Tibial artery (tissue), 4 donors: Measurements from ENCODE around the gene ATF7IP2.
A peak's percentile ranks its signal among the peaks of the same experiment; 100 is the strongest.
"Not testable (repeated sequence)": the region's sequence is repeated elsewhere in the genome, so short reads cannot be mapped to it uniquely, and the experiment has no call there.

Experiments
- DNase-seq, 2 donors: peaks; one replicate each; pipeline ENCODE4 v3.0.0-alpha.2; 2019
- H3K27ac ChIP-seq, 2 donors: fragments of 200-600 bp; sonication (generic) in 1 of 2; 1 replicate in 1 of 2; 2 replicates in 1 of 2; pipeline ENCODE4 v1.5.1; 2018 to 2019; ENCODE audit warnings: mild to moderate bottlenecking in 1 of 2
- H3K27me3 ChIP-seq, 2 donors: fragments of 200-600 bp; sonication (generic) in 1 of 2; one replicate each; pipeline versions ENCODE4 v1.5.1 to v1.6.0; 2016 to 2019
- H3K36me3 ChIP-seq, 3 donors: fragments of 200-600 bp; sonication (generic) in 2 of 3; one replicate each; pipeline ENCODE4 v1.5.1; 2016 to 2019; ENCODE audit warnings: mild to moderate bottlenecking in 2 of 3
- H3K4me1 ChIP-seq, 4 donors: fragments of 200-600 bp; sonication (generic) in 2 of 4; 1 replicate in 3 of 4; 2 replicates in 1 of 4; pipeline ENCODE4 v1.5.1; 2016 to 2019
- H3K4me3 ChIP-seq, 2 donors: fragments of 200-600 bp; sonication (generic) in 1 of 2; 1 replicate in 1 of 2; 2 replicates in 1 of 2; pipeline ENCODE4 v1.5.1; 2018 to 2019; ENCODE audit warnings: mild to moderate bottlenecking in 2 of 2
- H3K9me3 ChIP-seq, 3 donors: fragments of 200-600 bp; sonication (generic) in 1 of 3; one replicate each; pipeline ENCODE4 v1.5.1; 2016 to 2019
- CTCF ChIP-seq, 2 experiments: fragments of 200-600 bp in 1 of 2; fragments of 450-650 bp in 1 of 2; IDR thresholded peaks; one replicate each; pipeline ENCODE4 v1.5.1; 2017 to 2019; ENCODE audit warnings: antibody characterized with exemption in 2 of 2, mild to moderate bottlenecking in 1 of 2, moderate library complexity in 1 of 2
- intact Hi-C: fragments of 100-400 bp; cut with DNase I; formaldehyde crosslinking; loops from one replicate; pipeline ENCODE4 v1.15.0; 2023; ENCODE audit warnings: low total_unique reads

ATF7IP2 gene

DNA sequence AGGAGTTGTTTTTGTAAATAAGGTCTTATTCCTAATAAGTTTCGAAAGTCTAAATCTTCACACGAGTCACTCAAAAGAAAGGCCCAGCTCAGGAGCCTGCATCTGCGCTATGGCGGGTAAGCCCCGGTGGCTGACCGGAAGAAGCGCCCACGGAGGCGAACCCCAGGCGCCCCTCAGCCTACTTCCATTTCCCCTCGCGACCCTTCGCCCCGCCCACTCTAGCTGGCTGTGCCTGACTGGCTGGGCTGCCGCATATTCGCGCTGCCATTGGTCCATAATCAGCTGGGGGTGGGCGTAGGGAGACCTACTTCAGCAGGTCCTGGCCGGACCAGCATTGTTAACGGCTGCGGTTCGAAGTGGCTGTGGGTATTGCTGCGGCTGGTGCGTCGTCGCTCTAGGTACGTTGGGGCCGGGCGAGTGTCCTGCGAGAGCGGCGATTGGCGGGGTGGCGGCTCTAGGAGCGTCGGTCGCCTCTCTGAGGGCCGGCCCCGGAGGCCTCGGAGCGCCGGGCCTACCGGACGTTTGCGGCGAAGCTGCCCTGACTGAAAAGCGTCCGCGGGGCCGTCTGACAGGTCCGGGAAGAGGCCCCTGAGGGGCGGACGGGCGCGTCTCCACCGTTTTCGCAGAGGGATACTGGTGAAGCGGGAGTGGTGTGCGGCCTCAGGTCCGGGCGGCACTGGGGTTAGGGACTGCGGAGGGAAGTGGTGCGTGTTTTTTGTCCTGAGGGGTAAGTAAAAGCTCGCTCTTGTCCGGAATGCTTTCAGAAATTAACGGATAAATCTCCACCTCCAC is at the start of gene ATF7IP2:
Gene ATF7IP2 (plus strand): TSS at position 337 of the 792 bp plus-strand sequence. CDS start 44,560 bp downstream, outside the sequence.
- intact Hi-C loops, result no loop called here
- no peak for TF ChIP-seq CTCF (IDR thresholded peaks at IDR 0.05)
- Histone ChIP-seq H3K4me3 (peak within 1 kb of the TSS; percentile 53 to 56), H3K9me3 (no peaks in the 10 kb centered on the region), H3K4me1 (peaks cover 0 to 8% (median 0%) of the 10 kb centered on the region in 4 donors), H3K36me3 (no peaks in the 10 kb centered on the region), H3K27me3 (no peaks in the 10 kb centered on the region), H3K27ac (peak within 1 kb of the TSS; percentile 46 to 59)
- DNase-seq, result peak; percentile 65 to 83

DNA sequence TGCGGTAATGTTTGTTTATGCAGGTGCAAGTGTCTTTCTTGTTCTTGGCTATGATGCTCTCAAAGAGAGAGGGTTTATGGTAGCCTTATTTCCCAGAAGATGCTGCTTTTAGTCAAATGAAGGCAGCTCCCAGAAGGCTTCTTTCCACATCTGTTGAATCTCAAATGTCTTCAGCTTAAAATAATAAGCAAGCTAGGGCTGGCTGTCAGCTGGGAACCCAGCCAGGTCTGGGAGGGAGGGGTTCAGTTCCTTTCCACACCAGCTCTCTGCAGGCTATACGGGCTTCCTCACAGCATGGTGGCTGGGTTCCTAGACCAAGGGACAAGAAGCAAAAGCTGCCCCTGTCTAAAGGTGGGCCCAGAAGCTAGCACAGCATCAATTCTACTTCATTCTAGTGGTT is 47.4 kb upstream of the ATF7IP2 start:
- DNase-seq, result no peak
- intact Hi-C loops, result no loop called here
- Histone ChIP-seq H3K36me3 (no peaks in the 10 kb centered on the region), H3K4me1 (no peaks in the 10 kb centered on the region), H3K9me3 (peaks cover 0 to 30% (median 10%) of the 10 kb centered on the region in 3 donors), H3K27ac (no peak overlapping the region), H3K4me3 (no peak overlapping the region), H3K27me3 (no peaks in the 10 kb centered on the region)
- no peak for TF ChIP-seq CTCF (IDR thresholded peaks at IDR 0.05)

DNA sequence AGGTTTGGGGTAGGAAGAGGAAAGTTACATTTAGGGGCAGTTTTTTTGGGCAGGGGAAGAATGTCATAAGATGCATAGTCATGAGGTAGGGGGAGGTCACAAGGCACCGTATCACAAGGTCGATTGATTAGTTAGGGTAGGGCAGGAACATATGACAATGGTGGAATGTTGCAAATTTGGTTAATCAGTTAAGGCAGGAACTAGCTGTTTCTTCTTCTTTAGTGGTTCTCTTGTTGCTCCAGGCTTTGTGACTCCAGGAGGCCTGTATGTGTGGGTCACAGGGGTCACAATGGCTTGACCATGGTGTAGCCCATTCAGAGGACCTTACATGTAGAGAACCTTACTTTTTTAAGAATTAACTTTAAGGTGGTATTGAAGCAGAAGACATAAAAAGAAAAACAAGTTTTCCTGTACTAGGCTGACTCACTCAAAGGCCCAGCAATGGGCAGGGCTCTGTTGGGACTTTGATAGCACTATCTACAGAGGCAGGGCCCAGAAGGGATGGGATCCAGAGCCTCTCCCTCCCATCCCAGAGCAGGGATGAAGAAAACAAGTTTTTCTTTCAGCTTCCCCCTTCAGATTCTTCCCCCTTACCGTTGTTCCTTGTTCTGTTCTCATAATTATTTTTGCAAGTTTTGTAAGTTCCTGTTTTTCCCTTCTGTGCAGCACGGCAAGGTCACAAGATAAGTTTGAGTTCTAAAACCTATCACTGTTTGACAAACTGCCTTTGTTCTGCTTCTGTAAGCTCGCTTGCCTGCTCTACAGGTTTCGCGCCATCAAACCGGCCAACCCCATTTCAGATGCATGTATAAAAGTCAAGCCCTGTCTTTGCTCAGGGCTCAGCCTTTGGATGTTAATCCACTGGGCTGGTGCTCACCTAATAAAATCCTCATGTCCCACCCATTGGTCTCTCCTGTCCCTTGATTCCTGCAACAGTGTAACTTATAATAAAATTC is 45.8 kb upstream of the ATF7IP2 start:
- DNase-seq, result no peak
- H3K9me3 ChIP-seq, result peaks cover 0 to 38% (median 15%) of the 10 kb centered on the region in 3 donors
- H3K36me3 ChIP-seq, result no peaks in the 10 kb centered on the region
- no peak overlapping the region for H3K4me3 ChIP-seq
- H3K4me1 ChIP-seq, result no peaks in the 10 kb centered on the region
- H3K27me3 ChIP-seq, result no peaks in the 10 kb centered on the region
- no peak for TF ChIP-seq CTCF (IDR thresholded peaks at IDR 0.05)
- intact Hi-C loops, result no loop called here
- no peak overlapping the region for H3K27ac ChIP-seq

DNA sequence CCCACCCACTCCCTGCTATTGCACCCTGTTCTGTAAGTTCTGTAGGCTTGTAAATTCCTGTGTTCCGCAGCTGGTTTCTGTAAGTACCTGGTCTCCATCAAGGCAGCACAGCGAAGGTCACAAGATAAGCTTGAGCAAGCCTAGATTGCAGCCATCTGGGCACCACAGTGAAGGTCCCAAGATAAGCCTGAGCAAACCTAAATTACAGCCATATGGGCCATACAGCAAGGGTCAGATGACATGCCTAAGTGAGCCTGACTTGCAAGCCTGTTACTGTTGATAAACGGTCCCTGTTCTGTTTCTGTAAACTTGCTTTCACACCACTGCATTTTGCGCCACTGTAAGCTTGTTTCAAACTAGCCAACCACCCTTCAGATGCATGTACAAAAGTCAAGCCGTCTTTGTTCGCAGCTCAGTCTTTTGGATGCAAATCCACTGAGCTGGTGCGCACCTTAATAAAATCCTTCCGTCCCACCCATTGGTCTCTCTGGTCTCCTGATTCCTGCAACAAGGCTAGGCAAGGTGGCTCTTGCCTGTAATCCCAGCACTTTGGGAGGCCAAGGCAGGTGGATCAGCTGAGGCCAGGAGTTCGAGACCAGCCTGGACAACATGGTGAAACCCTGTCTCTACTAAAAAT is 42.6 kb upstream of the ATF7IP2 start:
- no peaks in the 10 kb centered on the region for H3K4me1 ChIP-seq
- TF ChIP-seq CTCF (IDR thresholded peaks at IDR 0.05), result no peak
- H3K9me3 ChIP-seq, result peaks cover 0 to 38% (median 25%) of the 10 kb centered on the region in 3 donors
- no peak overlapping the region for H3K4me3 ChIP-seq
- H3K36me3 ChIP-seq, result no peaks in the 10 kb centered on the region
- no peaks in the 10 kb centered on the region for H3K27me3 ChIP-seq
- no peak for DNase-seq
- H3K27ac ChIP-seq, result no peak overlapping the region
- intact Hi-C loops, result no loop called here

GRCh38 chr16:10344699-10345098 is 41.2 kb upstream of the ATF7IP2 start:
- intact Hi-C loops, result not testable (repeated sequence)
- peaks cover 0 to 33% (median 22%) of the 10 kb centered on the region in 3 donors for H3K9me3 ChIP-seq

More at GRCh38 chr16:10344699-10345098, 41.2 kb upstream of the ATF7IP2 start:
- H3K36me3 ChIP-seq, H3K4me1 ChIP-seq, H3K27me3 ChIP-seq, DNase-seq, H3K27ac ChIP-seq, H3K4me3 ChIP-seq: not testable (repeated sequence)
